Activated gamma-delta T cell treated with anti-CD3 and anti-CD28 coated beads, Interleukin-2, amount 50 U/mL, for 16 hours (primary cell): ENCODE measurements around the gene CHEK1.
"Not testable (repeated sequence)": the region's sequence is repeated elsewhere in the genome, so short reads cannot be mapped to it uniquely, and the experiment has no call there.

Experiments used
- DNase-seq: peaks from one replicate; pipeline ENCODE4 v3.0.0-alpha.2; 2020; ENCODE audit warnings: low read depth

CHEK1 gene

DNA sequence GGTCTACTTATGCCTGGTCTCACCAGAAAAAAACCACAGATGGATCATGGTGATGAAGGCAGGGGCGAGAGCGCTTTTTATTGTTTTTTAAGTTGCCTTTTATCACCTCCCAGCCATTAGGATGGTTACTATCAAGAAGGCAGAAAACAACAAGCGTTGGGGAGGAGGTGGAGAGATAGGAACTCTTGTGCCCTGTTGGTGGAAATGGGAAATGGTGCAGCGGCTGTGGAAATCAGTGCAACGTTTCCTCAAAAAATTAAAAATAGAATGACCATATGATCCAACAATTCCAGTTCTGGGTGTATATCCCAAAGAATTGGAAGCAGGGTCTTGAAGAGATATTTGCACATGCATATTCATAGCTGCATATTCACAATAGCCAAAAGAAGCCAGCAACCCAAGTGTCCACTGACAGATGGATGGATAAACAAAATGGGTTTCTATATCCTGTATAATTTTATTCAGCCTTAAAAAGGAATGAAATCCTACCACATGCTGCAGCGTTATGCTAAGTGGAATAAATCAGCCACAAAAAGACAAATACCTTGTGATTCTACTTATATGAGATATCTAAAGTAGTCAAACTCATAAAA is 76.2 kb downstream of the CHEK1 start:
- no peak for DNase-seq

DNA sequence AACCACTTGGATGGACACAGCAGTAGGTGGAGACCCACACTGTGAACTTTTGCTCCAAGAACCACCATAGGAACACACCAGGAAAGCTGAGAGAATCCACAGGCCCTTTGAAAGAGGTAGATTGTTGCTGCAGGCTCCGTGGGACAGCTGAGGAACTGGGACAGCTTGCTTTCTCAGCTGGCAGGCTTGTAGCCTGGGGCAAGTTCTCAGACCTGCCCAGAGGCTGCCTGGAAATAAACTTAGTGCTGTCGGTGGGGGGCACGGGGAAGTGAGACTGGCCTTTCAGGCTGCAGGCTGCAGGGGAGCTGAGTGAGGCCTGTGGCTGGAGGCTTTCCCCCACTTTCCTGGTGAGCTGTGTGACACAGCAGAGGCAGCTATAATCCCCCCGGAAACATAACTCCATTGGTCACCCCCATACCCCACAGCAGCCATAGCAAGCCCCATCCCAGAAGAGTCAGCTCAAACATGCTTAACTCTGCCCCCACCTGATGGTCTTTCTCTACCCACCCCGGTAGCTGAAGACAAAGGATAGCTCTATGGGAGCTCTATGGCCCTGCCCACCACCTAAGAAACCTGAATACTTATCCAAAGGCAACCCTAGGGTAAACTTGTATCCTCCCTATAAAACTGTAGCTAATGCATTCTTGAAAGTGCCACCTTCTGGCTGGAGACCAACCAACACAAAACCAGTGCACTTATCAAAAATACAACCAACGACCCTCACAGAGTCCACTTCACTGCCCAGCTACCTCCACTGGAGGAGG is 77.1 kb downstream of the CHEK1 start:
- DNase-seq = no peak

DNA sequence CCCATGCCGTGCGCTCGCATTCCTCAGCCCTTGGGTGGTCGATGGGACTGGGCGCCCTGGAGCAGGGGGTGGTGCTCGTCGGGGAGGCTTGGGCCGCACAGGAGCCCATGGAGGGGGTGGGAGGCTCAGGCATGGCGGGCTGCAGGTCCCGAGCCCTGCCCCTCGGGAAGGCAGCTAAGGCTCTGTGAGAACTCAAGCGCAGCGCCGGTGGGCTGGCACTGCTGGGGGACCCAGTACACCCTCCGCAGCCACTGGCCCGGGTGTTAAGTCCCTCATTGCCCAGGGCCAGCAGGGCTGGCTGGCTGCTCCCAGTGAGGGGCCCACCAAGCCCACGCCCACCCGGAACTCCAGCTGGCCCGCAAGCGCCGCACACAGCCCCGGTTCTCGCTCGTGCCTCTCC is 79.7 kb downstream of the CHEK1 start:
- DNase-seq = not testable (repeated sequence)

DNA sequence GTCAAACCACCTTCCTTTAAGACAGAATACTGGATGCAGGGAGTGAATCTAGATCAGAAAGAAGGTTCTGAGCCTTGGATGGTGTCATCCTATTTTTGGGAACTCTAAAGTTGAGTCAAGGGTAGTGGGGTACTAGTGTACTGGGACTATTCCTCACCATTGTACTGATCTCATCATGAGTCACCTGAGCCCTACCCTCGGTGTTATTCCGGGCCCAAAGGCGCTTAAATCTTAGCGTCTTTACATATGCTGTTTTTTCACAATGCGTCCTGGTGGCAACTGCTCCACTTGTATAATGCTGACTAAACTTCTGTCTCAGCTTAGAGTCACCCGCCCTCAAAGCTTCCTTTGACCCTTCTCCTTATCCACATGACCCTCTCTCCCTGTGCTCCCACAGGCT is 95.8 kb downstream of the CHEK1 start:
- no peak for DNase-seq

DNA sequence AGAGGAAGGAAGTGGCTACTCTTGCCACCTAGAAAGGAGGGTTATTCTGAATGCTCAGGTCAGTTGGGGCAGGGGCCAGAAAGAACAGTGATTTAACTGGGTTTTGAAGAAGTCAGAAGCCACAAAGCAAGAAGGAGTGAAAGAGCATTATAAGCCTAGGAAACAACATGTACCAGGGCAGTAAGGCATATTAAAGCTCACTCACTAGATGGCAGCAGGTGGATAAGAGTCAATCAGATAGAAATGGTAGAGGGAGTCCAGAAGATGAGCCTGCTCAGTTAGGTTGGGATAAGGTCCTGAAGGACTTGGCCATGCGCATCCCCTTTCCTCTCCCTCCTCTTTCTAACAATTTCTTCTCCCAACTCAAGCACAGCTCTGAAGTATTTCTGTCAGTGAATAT is 99.2 kb downstream of the CHEK1 start:
- DNase-seq = no peak
